ENCODE measurements around the gene SLF2. TPM values are rescaled to one million over a fixed set of nuclear protein-coding genes. Genes with fewer than 3 reads are reported as not detected.

Gene SLF2
- total RNA-seq, 1 experiment from 2014 or later: 14.3 TPM

GRCh38 chr10:100864978-100865377 lies 47.8 kb upstream of the SLF2 start:
- POLR2A ChIA-PET: no interaction called here
- CTCF ChIA-PET: interaction anchor here (5.6 kb wide), 1 partner anchor 14 kb away, joined by 34 read pairs; no protein-coding TSS in a partner anchor
- no peak for DNase-seq (ENCODE audit: low spot score)
- Mint-ChIP-seq H3K36me3 (no peaks in the 10 kb centered on the region), H3K9me3 (no peaks in the 10 kb centered on the region), H3K4me3 (no peak overlapping the region), H3K27me3 (ENCODE audit: low read depth) (peaks cover 69% of the 10 kb centered on the region), H3K4me1 (peaks cover 12% of the 10 kb centered on the region), H3K27ac (no peak overlapping the region)
- ATAC-seq: no peak
- TF ChIP-seq CBFB (CRISPR knock-in tag; IDR thresholded peaks at IDR 0.05; ENCODE audit: low read depth) (no peak), KAT7 (CRISPR knock-in tag; IDR thresholded peaks at IDR 0.05; ENCODE audit: borderline replicate concordance) (no peak), NR3C1 (CRISPR knock-in tag; conservative IDR thresholded peaks at IDR 0.05; ENCODE audit: low read depth) (no peak), USF1 (CRISPR knock-in tag; IDR thresholded peaks at IDR 0.05) (no peak), MXD4 (CRISPR knock-in tag; IDR thresholded peaks at IDR 0.05; ENCODE audit: borderline replicate concordance) (no peak), FOXK1 (CRISPR knock-in tag; IDR thresholded peaks at IDR 0.05) (no peak), ATF1 (CRISPR knock-in tag; IDR thresholded peaks at IDR 0.05) (no peak), PREB (CRISPR knock-in tag; IDR thresholded peaks at IDR 0.05; ENCODE audit: borderline replicate concordance) (no peak), ZNF138 (CRISPR knock-in tag; conservative IDR thresholded peaks at IDR 0.05) (no peak), NFATC4 (CRISPR knock-in tag; IDR thresholded peaks at IDR 0.05) (no peak), JUN (CRISPR knock-in tag; IDR thresholded peaks at IDR 0.05) (no peak), NR1H2 (CRISPR knock-in tag; IDR thresholded peaks at IDR 0.05) (no peak), TP53 (CRISPR knock-in tag; IDR thresholded peaks at IDR 0.05) (no peak), SMAD4 (CRISPR knock-in tag; IDR thresholded peaks at IDR 0.05) (no peak), MYBL2 (CRISPR knock-in tag; IDR thresholded peaks at IDR 0.05) (no peak)

GRCh38 chr10:100866010-100866409 lies 46.8 kb upstream of the SLF2 start:
- Mint-ChIP-seq H3K36me3 (no peaks in the 10 kb centered on the region), H3K4me1 (peaks cover 12% of the 10 kb centered on the region), H3K4me3 (peak overlapping the region; percentile 62), H3K27me3 (ENCODE audit: low read depth) (peaks cover 63% of the 10 kb centered on the region), H3K27ac (no peak overlapping the region), H3K9me3 (no peaks in the 10 kb centered on the region)
- ATAC-seq: no peak
- DNase-seq (ENCODE audit: low spot score): no peak
- TF ChIP-seq AFF4 (CRISPR knock-in tag; IDR thresholded peaks at IDR 0.05; ENCODE audit: borderline replicate concordance) (no peak), AR (CRISPR knock-in tag; IDR thresholded peaks at IDR 0.05) (no peak), SOX15 (CRISPR knock-in tag; IDR thresholded peaks at IDR 0.05) (no peak), ZNF138 (CRISPR knock-in tag; conservative IDR thresholded peaks at IDR 0.05) (no peak), GABPB1 (CRISPR knock-in tag; IDR thresholded peaks at IDR 0.05) (no peak), ZNF512 (CRISPR knock-in tag; IDR thresholded peaks at IDR 0.05; ENCODE audit: borderline replicate concordance) (no peak), JUN (CRISPR knock-in tag; IDR thresholded peaks at IDR 0.05) (no peak), MXD4 (CRISPR knock-in tag; IDR thresholded peaks at IDR 0.05; ENCODE audit: borderline replicate concordance) (no peak), NR2C2 (CRISPR knock-in tag; IDR thresholded peaks at IDR 0.05) (no peak), ZNF121 (CRISPR knock-in tag; IDR thresholded peaks at IDR 0.05) (no peak), ZMAT4 (CRISPR knock-in tag; IDR thresholded peaks at IDR 0.05) (no peak), CBFB (CRISPR knock-in tag; IDR thresholded peaks at IDR 0.05; ENCODE audit: low read depth) (no peak)
- CTCF ChIA-PET: interaction anchor here (0.6 to 5.6 kb wide), 14 partner anchors 10 to 347 kb away, joined by 3 to 34 read pairs (median 4); no protein-coding TSS in a partner anchor
- POLR2A ChIA-PET: interaction anchor here (0.6 kb wide), 1 partner anchor 57 kb away, joined by 4 read pairs; no protein-coding TSS in a partner anchor

All from WTC11 (cell line).